Psoas muscle (tissue), 8 donors: Measurements from ENCODE around the gene KCNA1. TPM values are rescaled to one million over a fixed set of nuclear protein-coding genes. Genes with fewer than 3 reads are reported as not detected.

Source experiments
- ATAC-seq, 4 donors: fragments of 200-7000 bp; cut with Tn5 transposase; one replicate each; pipeline ENCODE4 v1.9.1; 2020; ENCODE audit warnings: moderate library complexity in 3 of 4, mild to moderate bottlenecking in 2 of 4
- DNase-seq, 2 donors: peaks; one replicate each; pipeline ENCODE4 v3.0.0-alpha.2; 2020
- H3K27ac ChIP-seq: fragments of 200-600 bp; one replicate; pipeline ENCODE4 v1.8.0; 2022
- H3K27me3 ChIP-seq, 3 donors: fragments of 200-600 bp in 1 of 3; one replicate each; pipeline versions ENCODE4 v1.6.1 to v1.8.0; 2013 to 2022; ENCODE audit warnings: low read length in 2 of 3, mild to moderate bottlenecking in 2 of 3, moderate library complexity in 1 of 3; ENCODE audit not compliant: insufficient read depth in 3 of 3
- H3K36me3 ChIP-seq, 2 donors: fragments of 200-600 bp in 1 of 2; one replicate each; pipeline versions ENCODE4 v1.6.1 to v1.8.0; 2013 to 2022; ENCODE audit warnings: low read depth in 1 of 2, mild to moderate bottlenecking in 1 of 2, moderate library complexity in 1 of 2; ENCODE audit not compliant: insufficient read depth in 1 of 2
- H3K4me1 ChIP-seq: fragments of 200-600 bp; one replicate; pipeline ENCODE4 v1.8.0; 2022
- H3K4me3 ChIP-seq: fragments of 200-600 bp; one replicate; pipeline ENCODE4 v1.8.0; 2022; ENCODE audit warnings: mild to moderate bottlenecking
- H3K9me3 ChIP-seq: fragments of 200-600 bp; one replicate; pipeline ENCODE4 v1.8.0; 2022
- CTCF ChIP-seq: fragments of 200-600 bp; IDR thresholded peaks from one replicate; pipeline ENCODE4 v1.8.0; 2022; ENCODE audit warnings: antibody characterized with exemption
- WGBS, 3 donors: extraction: QIAGEN DNeasy Blood & Tissue Kit; methylation state at CpG; one replicate each; pipeline versions ENCODE4 v1.1.6 to v1.1.7; 2013; 5-methylcytosine and 5-hydroxymethylcytosine counted together
- intact Hi-C, 2 donors: fragments of 100-400 bp; cut with DNase I; formaldehyde crosslinking; loops; one replicate each; pipeline versions ENCODE4 v1.11.0 to v1.14.2; 2022
- polyA plus RNA-seq, 3 donors: library from polyadenylated mRNA; stranded (reverse); fragments of 200-250 nt; gene quantifications; one replicate each; pipeline ENCODE4 v1.2.3, GENCODE V29; 2013
- total RNA-seq, 4 donors: library from RNA; stranded (reverse); fragmentation: NEBNext Ultra II Directional in 2 of 4; extraction: Animal tissue kit (Norgen Biotek cat#: 25700) in 2 of 4; gene quantifications; one replicate each; pipeline versions ENCODE4 v1.2.1 to v1.2.4, GENCODE V29; 2021 to 2023
- donor health status: healthy with polysubstance abuse.
- donor health status: DM: no; HTN: no; CAD: no; lungs with moderate emphysema.
- donor health status: Bipolar disorder and iron deficiency.
- donor health status: healthy.
- donor health status: DM: yes; HTN: yes; CAD: no.
- donor health status: DM: no; HTN: no; CAD: no.
- donor health status: DM: no; HTN: no; CAD: no.
- donor health status: DM: yes; HTN: yes; CAD: no.

The KCNA1 gene
- total and polyA plus RNA-seq, 7 donors = 0.01 to 0.18 (median 0.04) TPM; not detected in 3

DNA sequence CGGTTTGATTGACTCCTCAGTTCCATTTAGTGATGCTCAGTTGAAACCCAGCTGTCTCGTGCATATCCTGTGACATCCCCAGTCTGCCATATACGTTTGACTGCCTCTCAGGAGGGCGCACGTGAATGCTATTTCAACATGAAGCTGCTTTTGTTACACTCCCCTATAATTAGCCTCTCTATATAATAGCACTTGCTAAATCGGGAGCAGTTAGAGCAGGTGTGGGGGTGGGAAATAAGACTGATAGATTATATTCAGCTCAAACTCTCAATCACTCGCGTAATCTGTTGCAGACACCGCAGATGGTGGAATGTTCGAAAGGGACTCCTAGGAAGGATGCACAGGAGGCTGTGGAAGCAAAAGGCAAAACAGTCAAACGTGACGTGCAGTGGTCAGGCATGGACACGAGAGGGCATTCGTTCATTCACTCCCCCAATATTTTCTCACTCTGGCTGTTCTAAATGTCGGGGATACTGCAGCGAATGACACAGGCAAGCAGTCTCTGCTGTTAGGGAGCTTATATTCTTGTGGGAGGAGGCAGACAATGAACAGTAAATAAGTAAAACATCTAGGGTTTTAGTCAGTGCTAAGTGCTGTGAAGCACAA is 29.8 kb downstream of the KCNA1 start:
- no peak overlapping the region for H3K4me3 ChIP-seq
- no peaks in the 10 kb centered on the region for H3K9me3 ChIP-seq
- H3K4me1 ChIP-seq = no peaks in the 10 kb centered on the region
- no peak overlapping the region for H3K27ac ChIP-seq
- no peak for TF ChIP-seq CTCF
- ATAC-seq (no peak), DNase-seq (no peak)
- 68 to 75% (median 70%) methylated on average over 16 of the region's 16 CpGs for WGBS, 3 donors
- intact Hi-C loops = no loop called here
- H3K27me3 ChIP-seq = peaks cover 0 to 19% (median 0%) of the 10 kb centered on the region in 3 donors
- no peaks in the 10 kb centered on the region for H3K36me3 ChIP-seq

DNA sequence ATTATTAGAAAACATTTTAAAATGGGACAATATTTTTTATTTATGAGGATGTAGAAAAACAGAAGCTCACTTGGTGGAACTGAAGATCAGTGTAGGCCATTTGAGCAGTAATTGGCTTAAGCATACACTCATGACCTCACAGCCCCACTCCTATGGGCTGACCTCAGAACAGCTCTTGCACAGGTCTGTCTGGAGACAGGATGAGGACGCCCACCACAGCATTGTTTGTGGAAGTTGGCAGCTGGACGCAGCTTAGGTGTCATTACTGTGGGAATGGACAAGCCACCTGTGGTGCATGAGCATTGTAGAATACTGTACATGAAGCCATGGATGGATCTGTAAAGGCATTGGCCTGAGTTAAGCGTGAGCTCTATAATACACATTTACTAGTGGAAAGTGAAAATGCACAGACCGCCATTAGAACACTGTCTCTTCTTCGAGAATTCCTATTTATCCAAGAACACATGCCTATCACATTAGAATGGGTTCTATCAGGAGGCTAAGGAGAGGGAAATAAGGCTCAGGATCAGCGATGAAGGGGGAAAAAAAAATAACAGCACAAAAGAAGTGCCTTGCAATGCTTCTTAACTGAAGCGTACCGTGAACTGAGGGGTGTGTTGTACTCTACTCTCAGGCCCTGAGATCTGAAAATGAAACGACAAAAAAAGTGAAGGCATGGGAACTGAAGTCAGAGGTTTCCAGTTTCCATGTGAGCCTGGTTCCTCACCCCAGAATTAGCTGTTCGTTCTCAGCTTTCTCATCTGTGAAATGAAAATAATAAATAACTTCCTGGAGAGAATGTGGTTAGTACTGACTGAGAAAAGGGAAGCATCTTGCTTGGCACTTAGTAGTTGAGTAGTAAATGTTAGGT is 33.6 kb downstream of the KCNA1 start:
- intact Hi-C loops = no loop called here
- WGBS, 3 donors = 77 to 85% (median 78%) methylated on average over 10 of the region's 10 CpGs

DNA sequence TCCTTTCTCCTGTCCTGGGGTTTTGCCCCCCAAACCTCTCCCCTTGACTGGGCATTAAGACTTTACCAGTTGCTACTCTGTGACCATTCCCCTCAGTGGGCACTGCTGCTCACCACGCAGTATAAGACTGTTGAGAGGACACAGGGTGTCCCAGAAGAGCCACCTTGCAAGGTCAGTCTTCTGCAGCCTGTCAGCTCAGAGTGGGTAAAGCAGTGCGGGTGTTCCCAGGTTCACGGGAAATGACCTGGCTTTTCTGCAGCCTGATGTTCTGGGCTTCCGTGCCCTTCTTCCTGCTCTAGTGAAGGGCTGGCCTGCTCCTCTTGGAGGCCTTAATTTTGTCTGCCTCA is 34.2 kb downstream of the KCNA1 start:
- H3K27me3 ChIP-seq = no peaks in the 10 kb centered on the region
- H3K36me3 ChIP-seq = no peaks in the 10 kb centered on the region
- no peak for ATAC-seq
- H3K4me1 ChIP-seq = no peaks in the 10 kb centered on the region
- intact Hi-C loops = no loop called here
- H3K4me3 ChIP-seq = no peak overlapping the region
- DNase-seq = no peak
- no peaks in the 10 kb centered on the region for H3K9me3 ChIP-seq
- no peak for TF ChIP-seq CTCF
- 79 to 86% (median 85%) methylated on average over 4 of the region's 4 CpGs for WGBS, 3 donors
- H3K27ac ChIP-seq = no peak overlapping the region

More for the DNA sequence above, 33.6 kb downstream of the KCNA1 start:
- Histone ChIP-seq H3K36me3 (no peaks in the 10 kb centered on the region), H3K27ac (no peak overlapping the region), H3K27me3 (peaks cover 0 to 1% (median 0%) of the 10 kb centered on the region in 3 donors), H3K4me3 (no peak overlapping the region), H3K4me1 (no peaks in the 10 kb centered on the region), H3K9me3 (no peaks in the 10 kb centered on the region)
- no peak for ATAC-seq
- no peak for TF ChIP-seq CTCF
- DNase-seq = no peak

DNA sequence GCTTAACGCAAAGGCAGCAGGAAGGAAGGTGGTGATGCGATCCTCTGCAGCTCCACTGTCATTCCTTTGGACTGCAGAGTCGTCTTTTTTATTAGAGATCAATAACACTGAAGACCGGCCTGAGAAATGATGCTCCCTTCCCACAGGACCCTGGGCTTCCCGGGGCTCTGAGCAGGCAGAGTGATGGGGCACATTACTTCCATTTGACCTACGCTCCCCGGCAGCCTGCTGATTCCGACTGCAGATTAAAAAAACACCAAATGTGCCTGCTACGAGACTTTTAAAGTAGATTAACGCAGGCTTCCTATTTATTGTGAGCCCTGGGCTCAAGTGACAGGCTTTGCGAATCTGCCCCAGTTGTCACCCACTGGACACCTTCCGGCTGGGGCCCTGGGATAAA is 37.5 kb downstream of the KCNA1 start:
- no peaks in the 10 kb centered on the region for H3K4me1 ChIP-seq
- no peaks in the 10 kb centered on the region for H3K9me3 ChIP-seq
- H3K4me3 ChIP-seq = no peak overlapping the region
- intact Hi-C loops = no loop called here
- 70 to 73% (median 71%) methylated on average over 12 of the region's 12 CpGs for WGBS, 3 donors
- no peak for TF ChIP-seq CTCF
- no peaks in the 10 kb centered on the region for H3K36me3 ChIP-seq
- DNase-seq (no peak), ATAC-seq (no peak)
- H3K27ac ChIP-seq = no peak overlapping the region
- H3K27me3 ChIP-seq = peaks cover 0 to 13% (median 0%) of the 10 kb centered on the region in 3 donors
